Caco-2 (cell line): ENCODE results near the gene CTH. TPM values are rescaled to one million over a fixed set of nuclear protein-coding genes. Genes with fewer than 3 reads are reported as not detected.

ENCODE experiments used
- BruUV-seq: library from RNA; stranded (reverse); fragments of 400-500 nt; replicated peaks from 2 replicates; lab custom pipeline; 2021; lab: Mats Ljungman, UMichigan
- CTCF ChIA-PET: fragments of 300-600 bp; sonication (Branson Sonifier 250); formaldehyde crosslinking; loops from one replicate; lab custom pipeline; 2022; ENCODE audit warnings: antibody characterized with exemption; lab: Charles Lee
- POLR2A ChIA-PET: fragments of 300-600 bp; sonication (Branson Sonifier 250); formaldehyde crosslinking; loops from one replicate; lab custom pipeline; 2022; ENCODE audit warnings: antibody characterized with exemption; lab: Charles Lee
- DNase-seq, 2 experiments: peaks; one replicate each; pipeline versions ENCODE4 v3.0.0 to v3.0.0-alpha.2; 2020 to 2022
- H3K27me3 ChIP-seq: replicated peaks from 2 replicates; pipeline ENCODE4 v1.6.0; 2011; ENCODE audit warnings: low read length; ENCODE audit not compliant: control insufficient read depth, insufficient read depth
- H3K36me3 ChIP-seq: 2 replicates; pipeline ENCODE4 v1.5.1; 2011; ENCODE audit warnings: low read length; ENCODE audit not compliant: control insufficient read depth, insufficient read depth
- H3K4me1 ChIP-seq: fragments of 250-450 bp; sonication (Bioruptor Pico); 2 replicates; pipeline ENCODE4 v1.5.1; 2020; ENCODE audit warnings: mild to moderate bottlenecking
- H3K4me3 ChIP-seq: 2 replicates; pipeline ENCODE4 v1.5.1; 2011; ENCODE audit warnings: low read depth, mild to moderate bottlenecking, control low read depth, low read length
- H3K9me3 ChIP-seq: fragments of 250-450 bp; sonication (Bioruptor Pico); 2 replicates; pipeline ENCODE4 v1.5.1; 2020; ENCODE audit warnings: mild to moderate bottlenecking, moderate library complexity
- H3K27ac Mint-ChIP-seq: one replicate; pipeline ENCODE4 v1.8.0; 2022; ENCODE audit warnings: mixed read lengths; ENCODE audit not compliant: unreplicated experiment
- H3K27me3 Mint-ChIP-seq: one replicate; pipeline ENCODE4 v1.8.0; 2022; ENCODE audit warnings: mixed read lengths; ENCODE audit not compliant: insufficient read depth, unreplicated experiment
- H3K36me3 Mint-ChIP-seq: one replicate; pipeline ENCODE4 v1.8.0; 2022; ENCODE audit warnings: mild to moderate bottlenecking, mixed read lengths; ENCODE audit not compliant: insufficient read depth, unreplicated experiment
- H3K4me1 Mint-ChIP-seq: one replicate; pipeline ENCODE4 v1.8.0; 2022; ENCODE audit warnings: low read depth, mixed read lengths; ENCODE audit not compliant: unreplicated experiment
- H3K4me3 Mint-ChIP-seq: one replicate; pipeline ENCODE4 v1.8.0; 2022; ENCODE audit warnings: mild to moderate bottlenecking, moderate library complexity, mixed read lengths; ENCODE audit not compliant: unreplicated experiment
- H3K9me3 Mint-ChIP-seq: one replicate; pipeline ENCODE4 v1.8.0; 2022; ENCODE audit warnings: mixed read lengths; ENCODE audit not compliant: unreplicated experiment
- intact Hi-C: fragments of 100-400 bp; cut with micrococcal nuclease; formaldehyde crosslinking; loops from one replicate; pipeline ENCODE4 v1.10.0; 2022; ENCODE audit not compliant: unreplicated experiment
- total RNA-seq: library from RNA; stranded (reverse); gene quantifications from 2 replicates; pipeline ENCODE4 v1.2.3, GENCODE V29; 2022
- TF ChIP-seq, protein P1 (sequence below), 2 experiments: fragments of 200-600 bp in 1 of 2; IDR thresholded peaks; 1 replicate in 1 of 2; 2 replicates in 1 of 2; pipeline versions ENCODE4 v1.5.1 to v1.8.0; 2011 to 2022; ENCODE audit warnings: antibody characterized with exemption in 1 of 2, control low read depth in 1 of 2, inconsistent platforms in 1 of 2, low read depth in 1 of 2, low read length in 1 of 2, mild to moderate bottlenecking in 1 of 2, moderate library complexity in 1 of 2; ENCODE audit not compliant: insufficient read depth in 1 of 2, severe bottlenecking in 1 of 2, unreplicated experiment in 1 of 2

CTH gene
- total RNA-seq, 1 experiment from 2014 or later: 14.0 TPM

DNA sequence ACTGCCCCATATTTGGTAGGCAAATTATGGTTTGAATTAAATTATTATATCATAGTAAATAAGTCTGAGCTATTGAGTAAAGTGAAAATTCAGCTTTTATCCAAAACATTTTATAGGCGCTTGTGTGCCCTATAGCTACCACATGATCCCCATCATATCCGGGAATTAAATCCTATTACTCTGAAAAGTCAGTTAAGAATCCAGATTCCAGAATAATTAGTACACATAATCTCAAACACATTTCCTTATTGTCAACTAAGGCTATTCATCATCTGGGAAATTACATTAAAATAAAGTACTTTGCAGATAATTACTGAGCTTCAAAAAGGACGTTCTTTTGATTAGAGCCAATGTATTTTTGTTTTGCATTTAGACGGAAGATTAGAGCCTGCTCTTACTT, 72.3 kb downstream of the CTH start:
- intact Hi-C loops: no loop called here
- Mint-ChIP-seq H3K27me3 (no peaks in the 10 kb centered on the region), H3K4me1 (no peaks in the 10 kb centered on the region), H3K9me3 (no peaks in the 10 kb centered on the region), H3K27ac (no peak overlapping the region), H3K36me3 (no peaks in the 10 kb centered on the region), H3K4me3 (no peak overlapping the region)
- CTCF ChIA-PET: no interaction called here
- TF ChIP-seq, protein P1, sequence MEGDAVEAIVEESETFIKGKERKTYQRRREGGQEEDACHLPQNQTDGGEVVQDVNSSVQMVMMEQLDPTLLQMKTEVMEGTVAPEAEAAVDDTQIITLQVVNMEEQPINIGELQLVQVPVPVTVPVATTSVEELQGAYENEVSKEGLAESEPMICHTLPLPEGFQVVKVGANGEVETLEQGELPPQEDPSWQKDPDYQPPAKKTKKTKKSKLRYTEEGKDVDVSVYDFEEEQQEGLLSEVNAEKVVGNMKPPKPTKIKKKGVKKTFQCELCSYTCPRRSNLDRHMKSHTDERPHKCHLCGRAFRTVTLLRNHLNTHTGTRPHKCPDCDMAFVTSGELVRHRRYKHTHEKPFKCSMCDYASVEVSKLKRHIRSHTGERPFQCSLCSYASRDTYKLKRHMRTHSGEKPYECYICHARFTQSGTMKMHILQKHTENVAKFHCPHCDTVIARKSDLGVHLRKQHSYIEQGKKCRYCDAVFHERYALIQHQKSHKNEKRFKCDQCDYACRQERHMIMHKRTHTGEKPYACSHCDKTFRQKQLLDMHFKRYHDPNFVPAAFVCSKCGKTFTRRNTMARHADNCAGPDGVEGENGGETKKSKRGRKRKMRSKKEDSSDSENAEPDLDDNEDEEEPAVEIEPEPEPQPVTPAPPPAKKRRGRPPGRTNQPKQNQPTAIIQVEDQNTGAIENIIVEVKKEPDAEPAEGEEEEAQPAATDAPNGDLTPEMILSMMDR (IDR thresholded peaks at IDR 0.05; ENCODE audit: insufficient read depth in 1 of 2, low read depth in 1 of 2, low read length in 1 of 2, severe bottlenecking in 1 of 2, unreplicated experiment in 1 of 2): no peak
- H3K27me3 ChIP-seq: no peaks in the 10 kb centered on the region
- no TSS peak for BruUV-seq
- no peak for DNase-seq
- POLR2A ChIA-PET: no interaction called here
- no peak overlapping the region for H3K4me3 ChIP-seq
- no peaks in the 10 kb centered on the region for H3K4me1 ChIP-seq
- no peaks in the 10 kb centered on the region for H3K36me3 ChIP-seq
- no peaks in the 10 kb centered on the region for H3K9me3 ChIP-seq

DNA sequence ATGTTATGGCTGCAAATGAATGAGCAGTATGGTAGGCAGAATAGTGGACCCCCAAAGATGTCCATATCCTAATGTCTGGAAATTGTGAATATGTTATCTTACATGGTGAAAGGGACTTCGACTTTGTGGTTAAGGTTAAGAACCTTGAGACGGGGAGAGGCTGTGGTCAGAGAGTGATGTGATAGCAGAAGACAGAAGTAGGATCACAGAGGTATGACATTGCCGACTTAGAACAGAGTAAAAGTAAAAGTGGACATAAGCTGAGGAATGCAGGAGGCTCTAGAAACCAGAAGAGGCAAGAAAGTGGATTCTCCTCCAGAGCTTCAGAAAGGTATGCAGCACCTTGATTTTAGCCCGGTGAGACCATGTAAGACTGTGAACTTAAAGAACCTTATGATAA, 74.6 kb downstream of the CTH start:
- H3K4me1 Mint-ChIP-seq: no peaks in the 10 kb centered on the region
- intact Hi-C loops: no loop called here

DNA sequence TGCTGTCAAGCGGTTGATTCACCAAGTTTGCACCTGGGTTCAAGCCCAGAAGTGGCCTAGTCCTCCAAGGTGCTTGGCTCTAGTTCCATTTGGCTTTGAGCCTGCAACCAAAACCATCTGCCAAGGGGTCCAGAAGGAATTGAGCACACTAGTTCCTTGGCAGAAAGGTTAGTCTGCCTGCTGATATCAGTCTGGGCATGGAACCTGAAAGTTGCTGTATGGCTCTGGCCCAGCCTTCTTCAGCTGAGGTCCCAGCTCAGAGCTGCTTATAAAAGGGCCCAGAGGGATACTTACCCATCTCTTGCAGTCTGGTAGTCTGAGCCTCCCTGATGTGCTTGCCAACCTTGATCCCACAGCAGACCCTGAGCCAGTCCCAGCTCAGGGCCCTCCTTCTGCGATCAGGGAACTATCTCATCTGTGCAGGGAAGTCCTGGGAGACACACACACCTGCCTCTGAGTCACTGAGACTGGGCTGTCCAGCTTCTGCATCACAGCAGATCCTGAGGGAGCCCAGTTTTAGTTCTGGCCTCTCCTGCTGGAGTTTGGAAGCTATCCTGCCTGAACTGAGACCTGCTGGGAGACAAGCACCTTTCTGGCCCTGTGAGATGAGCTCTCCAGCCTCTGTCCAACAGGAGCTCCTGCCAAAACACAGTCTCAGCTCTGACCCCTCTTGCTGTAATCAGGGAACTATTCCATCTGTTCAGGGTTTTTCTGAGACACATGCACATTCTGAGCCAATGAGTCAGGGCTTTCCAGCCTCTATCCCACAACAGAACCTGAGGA, 75.8 kb downstream of the CTH start:
- POLR2A ChIA-PET: no interaction called here
- H3K4me3 ChIP-seq: no peak overlapping the region
- no peaks in the 10 kb centered on the region for H3K4me1 ChIP-seq
- H3K9me3 ChIP-seq: no peaks in the 10 kb centered on the region
- H3K27me3 ChIP-seq: no peaks in the 10 kb centered on the region
- TF ChIP-seq, protein P1 (IDR thresholded peaks at IDR 0.05; ENCODE audit: insufficient read depth in 1 of 2, low read depth in 1 of 2, low read length in 1 of 2, severe bottlenecking in 1 of 2, unreplicated experiment in 1 of 2): no peak
- intact Hi-C loops: no loop called here
- H3K36me3 Mint-ChIP-seq: no peaks in the 10 kb centered on the region
- no peak for DNase-seq
- no peaks in the 10 kb centered on the region for H3K27me3 Mint-ChIP-seq
- H3K4me3 Mint-ChIP-seq: no peak overlapping the region
- no peaks in the 10 kb centered on the region for H3K4me1 Mint-ChIP-seq
- BruUV-seq: no TSS peak
- H3K9me3 Mint-ChIP-seq: no peaks in the 10 kb centered on the region
- no peak overlapping the region for H3K27ac Mint-ChIP-seq
- no peaks in the 10 kb centered on the region for H3K36me3 ChIP-seq
- CTCF ChIA-PET: interaction anchor here (0.7 kb wide), 1 partner anchor 320 kb away, joined by 3 read pairs; no protein-coding TSS in a partner anchor

More for the DNA sequence above, 74.6 kb downstream of the CTH start:
- Mint-ChIP-seq H3K36me3 (no peaks in the 10 kb centered on the region), H3K27me3 (no peaks in the 10 kb centered on the region), H3K9me3 (no peaks in the 10 kb centered on the region), H3K27ac (no peak overlapping the region), H3K4me3 (no peak overlapping the region)
- Histone ChIP-seq H3K4me1 (no peaks in the 10 kb centered on the region), H3K27me3 (no peaks in the 10 kb centered on the region), H3K36me3 (no peaks in the 10 kb centered on the region), H3K9me3 (no peaks in the 10 kb centered on the region), H3K4me3 (no peak overlapping the region)
- BruUV-seq: no TSS peak
- ChIA-PET CTCF (no interaction called here), POLR2A (no interaction called here)
- TF ChIP-seq, protein P1 (IDR thresholded peaks at IDR 0.05; ENCODE audit: insufficient read depth in 1 of 2, low read depth in 1 of 2, low read length in 1 of 2, severe bottlenecking in 1 of 2, unreplicated experiment in 1 of 2): no peak
- DNase-seq: no peak
